HG03442 (cell line): ENCODE data around the gene TSKU.

Source experiments
- ATAC-seq: cut with Tn5 transposase; IDR thresholded peaks from one replicate; pipeline ENCODE4 v1.9.1; 2021; ENCODE audit warnings: mild to moderate bottlenecking, moderate library complexity; ENCODE audit not compliant: unreplicated experiment

The TSKU gene

DNA sequence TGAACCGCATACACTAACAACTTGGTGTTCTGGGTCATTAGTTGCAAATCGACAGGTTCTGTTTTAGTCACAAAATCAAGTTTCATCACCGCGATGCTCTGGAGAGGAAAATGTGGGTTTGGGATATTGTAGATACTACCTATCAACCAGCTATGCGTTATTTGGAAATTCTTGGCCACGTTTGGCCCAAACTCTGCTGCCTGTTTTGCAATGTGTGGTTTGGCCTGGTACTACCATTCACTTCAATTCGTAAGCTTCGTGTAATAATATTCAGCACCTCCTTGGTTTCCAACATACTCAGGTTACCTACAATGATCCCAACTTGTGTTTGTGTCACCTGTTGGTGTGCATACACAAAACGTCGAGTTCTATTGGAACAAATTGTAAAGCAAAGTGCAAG is 61.4 kb downstream of the TSKU start:
- no peak for ATAC-seq

DNA sequence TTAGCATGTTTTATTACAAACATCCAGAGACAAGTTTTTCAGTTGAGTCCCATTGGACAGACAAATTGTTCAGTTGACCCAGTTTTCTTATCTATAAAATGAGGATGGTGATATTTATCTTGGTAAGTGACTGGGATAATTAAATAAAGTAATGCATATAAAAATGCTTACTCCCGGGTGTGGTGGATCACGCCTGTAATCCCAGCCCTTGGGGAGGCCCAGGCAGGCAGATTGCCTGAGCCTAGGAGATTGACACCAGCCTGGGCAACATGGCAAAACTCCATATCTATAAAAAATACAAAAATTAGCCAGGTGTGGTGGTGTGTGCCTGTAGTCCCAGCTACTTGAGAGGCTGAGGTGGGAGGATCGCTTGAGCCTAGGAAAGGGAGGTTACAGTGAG is 61.9 kb downstream of the TSKU start:
- no peak for ATAC-seq

DNA sequence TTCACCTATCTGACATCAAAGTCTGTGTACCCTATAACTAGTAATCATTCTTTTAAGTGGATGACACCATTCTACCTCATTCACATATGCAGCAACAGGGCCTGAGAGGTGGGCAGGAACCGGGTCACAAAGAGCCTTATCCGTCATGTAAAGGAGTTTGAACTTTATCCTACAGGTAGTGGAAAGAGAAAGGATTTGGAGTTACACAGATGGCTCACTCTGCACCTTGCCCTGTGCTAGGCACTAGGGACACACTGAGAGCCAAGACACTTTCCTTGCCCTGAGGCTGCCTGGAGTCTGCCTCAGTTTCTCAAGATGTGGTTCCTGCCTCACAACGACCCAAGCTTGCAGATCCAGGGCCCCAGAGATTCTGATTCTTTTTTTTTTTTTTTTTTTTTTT is 63.3 kb downstream of the TSKU start:
- ATAC-seq, result no peak
